A549 (cell line): ENCODE data around the gene SPC25. TPM values are rescaled to one million over a fixed set of nuclear protein-coding genes. Genes with fewer than 3 reads are reported as not detected.

Source experiments
- ATAC-seq, 2 experiments: fragments of 200-7000 bp in 1 of 2; fragments of >200 bp in 1 of 2; cut with Nextera tagmentation in 1 of 2; cut with Tn5 transposase in 1 of 2; 3 replicates each; pipeline versions ENCODE4 v1.8.0 to v1.9.1; 2018 to 2020; ENCODE audit warnings: mild to moderate bottlenecking in 1 of 2, moderate library complexity in 1 of 2
- CTCF ChIA-PET: fragments of 300-600 bp; sonication (Branson Sonifier 250); formaldehyde crosslinking; extraction: SDS; loops from one replicate; lab custom pipeline; 2021; ENCODE audit warnings: antibody characterized with exemption, inconsistent platforms; lab: Yijun Ruan, JAX
- POLR2A ChIA-PET: fragments of 350-600 bp; formaldehyde crosslinking; extraction: SDS; loops from one replicate; lab custom pipeline; 2021; ENCODE audit warnings: antibody characterized with exemption, inconsistent platforms; lab: Yijun Ruan, JAX
- DNase-seq, 2 experiments: peaks; one replicate each; pipeline versions ENCODE4 v3.0.0 to v3.0.0-alpha.2; 2011 to 2016; ENCODE audit warnings: low read depth in 1 of 2, low spot score in 1 of 2
- FAIRE-seq: peaks from 2 replicates; lab custom pipeline; 2011; peaks lifted over from hg19 to GRCh38; lab: Jason Lieb, UNC
- H3K27ac ChIP-seq, 2 experiments: fragments of >200 bp; sonication (Bioruptor Twin); formaldehyde crosslinking; 3 replicates each; pipeline ENCODE4 v1.5.1; 2016 to 2017
- H3K4me1 ChIP-seq: fragments of >200 bp; sonication (Bioruptor Twin); formaldehyde crosslinking; 3 replicates; pipeline ENCODE4 v1.6.1; 2016
- H3K4me2 ChIP-seq: fragments of >200 bp; sonication (Bioruptor Twin); formaldehyde crosslinking; 3 replicates; pipeline ENCODE4 v1.6.1; 2016
- H3K4me3 ChIP-seq: fragments of >200 bp; sonication (Bioruptor Twin); formaldehyde crosslinking; 3 replicates; pipeline ENCODE4 v1.5.1; 2016
- H3K9me3 ChIP-seq: fragments of >200 bp; sonication (Bioruptor Twin); formaldehyde crosslinking; 3 replicates; pipeline ENCODE4 v1.6.1; 2016
- ATOH8 ChIP-seq: fragments of 250-450 bp; sonication (Bioruptor Pico); IDR thresholded peaks from 2 replicates; pipeline ENCODE4 v1.5.0; 2020; ENCODE audit warnings: low read depth, mild to moderate bottlenecking, moderate library complexity
- CBX2 ChIP-seq: fragments of 200-600 bp; sonication (generic); IDR thresholded peaks from 2 replicates; pipeline ENCODE4 v1.6.1; 2016; ENCODE audit warnings: low read depth, mild to moderate bottlenecking, borderline replicate concordance
- CEBPB ChIP-seq, 2 experiments: fragments of >200 bp in 1 of 2; sonication (Bioruptor Twin) in 1 of 2; formaldehyde crosslinking in 1 of 2; IDR thresholded peaks; 2 replicates each; pipeline ENCODE4 v1.6.1; 2012 to 2016
- CHD2 ChIP-seq: fragments of 150-350 bp; IDR thresholded peaks from 2 replicates; pipeline ENCODE4 v1.6.1; 2014; ENCODE audit warnings: low read length; ENCODE audit not compliant: partially characterized antibody
- E2F6 ChIP-seq: IDR thresholded peaks from 2 replicates; pipeline ENCODE4 v1.6.1; 2012; ENCODE audit warnings: low read depth, borderline replicate concordance
- EHF ChIP-seq: fragments of 250-450 bp; sonication (Bioruptor Pico); IDR thresholded peaks from 2 replicates; pipeline ENCODE4 v1.5.0; 2020; ENCODE audit warnings: mild to moderate bottlenecking
- HES2 ChIP-seq: fragments of >200 bp; sonication (Bioruptor Twin); formaldehyde crosslinking; IDR thresholded peaks from 2 replicates; pipeline ENCODE4 v1.6.1; 2016
- HMGXB4 ChIP-seq: fragments of 250-450 bp; sonication (Bioruptor Pico); IDR thresholded peaks from 2 replicates; pipeline ENCODE4 v1.5.0; 2021; ENCODE audit warnings: mild to moderate bottlenecking, moderate library complexity, borderline replicate concordance
- HOXA7 ChIP-seq: fragments of 250-450 bp; sonication (Bioruptor Pico); IDR thresholded peaks from 2 replicates; pipeline ENCODE4 v1.5.0; 2020; ENCODE audit warnings: mild to moderate bottlenecking, moderate library complexity
- JUN ChIP-seq, 2 experiments: fragments of >200 bp; sonication (Bioruptor Twin); formaldehyde crosslinking; IDR thresholded peaks; 2 replicates in 1 of 2; 3 replicates in 1 of 2; pipeline ENCODE4 v1.6.1; 2016 to 2017
- KDM5A ChIP-seq: fragments of 200-600 bp; sonication (generic); IDR thresholded peaks from 2 replicates; pipeline ENCODE4 v1.6.1; 2016; ENCODE audit warnings: antibody characterized with exemption, mild to moderate bottlenecking
- MAFK ChIP-seq: fragments of 450-650 bp; IDR thresholded peaks from 2 replicates; pipeline ENCODE4 v1.6.1; 2014; ENCODE audit not compliant: partially characterized antibody
- MAZ ChIP-seq: fragments of 150-350 bp; IDR thresholded peaks from 2 replicates; pipeline ENCODE4 v1.6.1; 2014; ENCODE audit warnings: antibody characterized with exemption, low read depth, low read length, borderline replicate concordance
- MYC ChIP-seq: IDR thresholded peaks from 2 replicates; pipeline ENCODE4 v1.6.1; 2012; ENCODE audit warnings: mild to moderate bottlenecking, inconsistent platforms, low read length, improper control_type of control experiment, borderline replicate concordance
- NFE2L2 ChIP-seq: fragments of 150-350 bp; conservative IDR thresholded peaks from 2 replicates; pipeline ENCODE4 v1.6.1; 2014; ENCODE audit warnings: low read length
- PHF8 ChIP-seq: fragments of 200-600 bp; sonication (generic); IDR thresholded peaks from 2 replicates; pipeline ENCODE4 v1.6.1; 2016; ENCODE audit warnings: low read depth, mild to moderate bottlenecking, antibody characterized with exemption, moderate library complexity, borderline replicate concordance
- POLR2AphosphoS2 ChIP-seq: conservative IDR thresholded peaks from 2 replicates; pipeline ENCODE4 v1.6.1; 2012; ENCODE audit warnings: low read length, improper control_type of control experiment, inconsistent platforms
- RAD21 ChIP-seq, 2 experiments: fragments of >200 bp in 1 of 2; sonication (Bioruptor Twin) in 1 of 2; formaldehyde crosslinking in 1 of 2; IDR thresholded peaks in 1 of 2; conservative IDR thresholded peaks in 1 of 2; 2 replicates in 1 of 2; 3 replicates in 1 of 2; pipeline ENCODE4 v1.6.1; 2012 to 2018; ENCODE audit warnings: inconsistent platforms in 1 of 2
- RARB ChIP-seq: fragments of 250-450 bp; sonication (Bioruptor Pico); IDR thresholded peaks from 2 replicates; pipeline ENCODE4 v1.8.0; 2021; ENCODE audit warnings: mild to moderate bottlenecking, moderate library complexity
- REST ChIP-seq: fragments of 200-600 bp; sonication (generic); IDR thresholded peaks from 2 replicates; pipeline ENCODE4 v1.6.1; 2016; ENCODE audit warnings: antibody characterized with exemption, mild to moderate bottlenecking, moderate library complexity
- TP53 ChIP-seq: fragments of 250-450 bp; sonication (Bioruptor Pico); IDR thresholded peaks from 2 replicates; pipeline ENCODE4 v1.5.0; 2021; ENCODE audit warnings: mild to moderate bottlenecking, moderate library complexity
- ZSCAN20 ChIP-seq: fragments of 250-450 bp; sonication (Bioruptor Pico); IDR thresholded peaks from 2 replicates; pipeline ENCODE4 v1.8.0; 2022; ENCODE audit warnings: mild to moderate bottlenecking, moderate library complexity
- WGBS: methylation state at CpG from one replicate; pipeline ENCODE4 v1.1.6; 2017; ENCODE audit errors: missing lambda C conversion rate; 5-methylcytosine and 5-hydroxymethylcytosine counted together
- polyA plus RNA-seq, 4 experiments: library from polyadenylated mRNA; depleted of rRNA in 3 of 4; stranded (reverse); fragments of >200 nt; fragmentation: RNase III in 1 of 4; extraction: RNeasy Plus Mini Kit Qiagen cat#74134 plus additional on column Dnase treatment in 1 of 4; gene quantifications; 2 replicates in 3 of 4; 3 replicates in 1 of 4; pipeline ENCODE4 v1.2.3, GENCODE V29; 2011 to 2017

SPC25 gene
- polyA plus RNA-seq, 2 of the 4 experiments (the other 2 are of a cell fraction): 23.9 to 27.8 TPM

GRCh38 chr2:168825126-168825525 lies 65.1 kb downstream of the SPC25 start:
- POLR2A ChIA-PET: no interaction called here

GRCh38 chr2:168821992-168822391 lies 68.2 kb downstream of the SPC25 start:
- CTCF ChIA-PET: interaction anchor here (1.5 kb wide), 1 partner anchor 99 kb away, joined by 4 read pairs; no protein-coding TSS in a partner anchor
- no peak overlapping the region for H3K4me3 ChIP-seq

More at GRCh38 chr2:168825126-168825525, 65.1 kb downstream of the SPC25 start:
- no peak for TF ChIP-seq MAZ
- no peak for TF ChIP-seq NFE2L2
- no peak for TF ChIP-seq EHF
- TF ChIP-seq RAD21 (conservative IDR thresholded peaks at IDR 0.05 in 1 of 2, IDR thresholded peaks at IDR 0.05 in 1 of 2): no peak
- TF ChIP-seq HES2: no peak
- no peak for TF ChIP-seq HOXA7
- no peak for TF ChIP-seq PHF8
- no peak for TF ChIP-seq POLR2AphosphoS2
- Histone ChIP-seq H3K4me1 (no peaks in the 10 kb centered on the region), H3K4me3 (no peak overlapping the region), H3K27ac (no peak overlapping the region), H3K4me2 (no peak overlapping the region), H3K9me3 (no peaks in the 10 kb centered on the region)
- CTCF ChIA-PET: no interaction called here
- FAIRE-seq: no peak
- DNase-seq: no peak
- no peak for ATAC-seq

More at GRCh38 chr2:168821992-168822391, 68.2 kb downstream of the SPC25 start:
- no peak for TF ChIP-seq CHD2
- no peak for TF ChIP-seq TP53
- TF ChIP-seq CEBPB (IDR thresholded peaks at IDR 0.05): no peak
- TF ChIP-seq JUN (IDR thresholded peaks at IDR 0.05): no peak
- no peak for TF ChIP-seq ATOH8
- TF ChIP-seq MAFK: no peak
- TF ChIP-seq POLR2AphosphoS2: no peak
- no peak for TF ChIP-seq HMGXB4 (CRISPR knock-in tag)
- TF ChIP-seq REST: no peak
- no peak for TF ChIP-seq EHF
- no peak for TF ChIP-seq KDM5A
- TF ChIP-seq MYC: no peak
- no peak for TF ChIP-seq ZSCAN20 (CRISPR knock-in tag)
- TF ChIP-seq E2F6: no peak
- TF ChIP-seq RARB (CRISPR knock-in tag): no peak
- no peak for TF ChIP-seq CBX2
- H3K27ac ChIP-seq: no peak overlapping the region
- H3K4me2 ChIP-seq: no peak overlapping the region
- no peak for FAIRE-seq
- WGBS: 89% methylated on average over 1 of the region's 1 CpG
- no peaks in the 10 kb centered on the region; the same call in 2 of the 3 replicates for H3K4me1 ChIP-seq
- POLR2A ChIA-PET: no interaction called here
- ATAC-seq: no peak
- no peaks in the 10 kb centered on the region for H3K9me3 ChIP-seq
- no peak for DNase-seq
